GM23338 (cell line): ENCODE measurements around the gene GNG12. TPM values are rescaled to one million over a fixed set of nuclear protein-coding genes. Genes with fewer than 3 reads are reported as not detected.

Experiments
- ATAC-seq: fragments of 200-7000 bp; cut with Tn5 transposase; 3 replicates; pipeline ENCODE4 v1.9.1; 2020
- DNase-seq: peaks from one replicate; pipeline ENCODE4 v3.0.0-alpha.2; 2015; ENCODE audit warnings: low spot score
- H2AFZ ChIP-seq: fragments of 200-600 bp; sonication (generic); 2 replicates; pipeline ENCODE4 v1.8.0; 2016; ENCODE audit warnings: antibody characterized with exemption, mild to moderate bottlenecking, moderate library complexity
- H3F3A ChIP-seq: fragments of 200-600 bp; sonication (generic); replicated peaks from 2 replicates; pipeline ENCODE4 v1.8.0; 2017; ENCODE audit warnings: antibody characterized with exemption, mixed run types, low read depth
- H3K27ac ChIP-seq: fragments of 200-600 bp; sonication (generic); 2 replicates; pipeline ENCODE4 v1.6.1; 2016; ENCODE audit warnings: low read depth
- H3K27me3 ChIP-seq: fragments of 200-600 bp; sonication (generic); 2 replicates; pipeline ENCODE4 v1.8.0; 2016; ENCODE audit warnings: mild to moderate bottlenecking, mixed run types, moderate library complexity; ENCODE audit not compliant: insufficient read depth
- H3K36me3 ChIP-seq: fragments of 200-600 bp; sonication (generic); 2 replicates; pipeline ENCODE4 v1.8.0; 2016; ENCODE audit warnings: mild to moderate bottlenecking; ENCODE audit not compliant: insufficient read depth
- H3K4me1 ChIP-seq: fragments of 200-600 bp; sonication (generic); 2 replicates; pipeline ENCODE4 v1.8.0; 2016; ENCODE audit warnings: mild to moderate bottlenecking, moderate library complexity; ENCODE audit not compliant: insufficient read depth
- H3K4me2 ChIP-seq: fragments of 200-600 bp; sonication (generic); 2 replicates; pipeline ENCODE4 v1.7.1; 2017; ENCODE audit warnings: mixed run types
- H3K4me3 ChIP-seq: fragments of 200-600 bp; sonication (generic); 2 replicates; pipeline ENCODE4 v1.6.1; 2016; ENCODE audit warnings: mixed run types
- H3K79me2 ChIP-seq: fragments of 200-600 bp; sonication (generic); replicated peaks from 2 replicates; pipeline ENCODE4 v1.8.0; 2017; ENCODE audit warnings: mild to moderate bottlenecking; ENCODE audit not compliant: insufficient read depth
- H3K9me2 ChIP-seq: fragments of 200-600 bp; sonication (generic); 2 replicates; pipeline ENCODE4 v1.8.0; 2017; ENCODE audit not compliant: insufficient read depth
- H4K20me1 ChIP-seq: fragments of 200-600 bp; sonication (generic); replicated peaks from 2 replicates; pipeline ENCODE4 v1.8.0; 2017; ENCODE audit warnings: mild to moderate bottlenecking; ENCODE audit not compliant: insufficient read depth
- H3K27ac Mint-ChIP-seq: 2 replicates; pipeline ENCODE4 v1.8.0; 2020; ENCODE audit warnings: inconsistent platforms, mild to moderate bottlenecking, moderate library complexity, mixed read lengths
- H3K27me3 Mint-ChIP-seq: 3 replicates; pipeline ENCODE4 v1.8.0; 2022; ENCODE audit warnings: low read depth, mild to moderate bottlenecking, moderate library complexity, mixed read lengths, inconsistent platforms; ENCODE audit not compliant: insufficient read depth, poor library complexity
- H3K36me3 Mint-ChIP-seq: 3 replicates; pipeline ENCODE4 v1.8.0; 2021; ENCODE audit warnings: low read depth, mild to moderate bottlenecking, inconsistent platforms, moderate library complexity, mixed read lengths
- H3K4me1 Mint-ChIP-seq: 3 replicates; pipeline ENCODE4 v1.8.0; 2020; ENCODE audit warnings: mild to moderate bottlenecking, inconsistent platforms, mixed read lengths
- H3K4me3 Mint-ChIP-seq: 3 replicates; pipeline ENCODE4 v1.8.0; 2021; ENCODE audit warnings: moderate library complexity, mild to moderate bottlenecking, inconsistent platforms, mixed read lengths
- H3K9me3 Mint-ChIP-seq: 3 replicates; pipeline ENCODE4 v1.8.0; 2020; ENCODE audit warnings: moderate library complexity, mild to moderate bottlenecking, inconsistent platforms, mixed read lengths
- CREB1 ChIP-seq: fragments of 250-450 bp; sonication (Bioruptor Pico); IDR thresholded peaks from 2 replicates; pipeline ENCODE4 v1.5.0; 2020; ENCODE audit warnings: low read depth, mild to moderate bottlenecking, moderate library complexity
- CTCF ChIP-seq, 2 experiments: fragments of 200-600 bp in 1 of 2; sonication (generic) in 1 of 2; conservative IDR thresholded peaks; 2 replicates each; pipeline versions ENCODE4 v1.5.1 to v1.6.1; 2016 to 2017; ENCODE audit warnings: antibody characterized with exemption in 2 of 2, low read depth in 2 of 2, mild to moderate bottlenecking in 2 of 2, moderate library complexity in 1 of 2
- ETS1 ChIP-seq: IDR thresholded peaks from 2 replicates; pipeline ENCODE4 v1.6.1; 2016; ENCODE audit warnings: antibody characterized with exemption
- EZH2 ChIP-seq: fragments of 200-600 bp; sonication (generic); IDR thresholded peaks from one replicate; pipeline ENCODE4 v1.8.0; 2017; ENCODE audit warnings: antibody characterized with exemption, mild to moderate bottlenecking, low read depth; ENCODE audit not compliant: unreplicated experiment
- EZH2phosphoT487 ChIP-seq: fragments of 200-600 bp; sonication (generic); IDR thresholded peaks from one replicate; pipeline ENCODE4 v1.8.1; 2018; ENCODE audit warnings: antibody characterized with exemption; ENCODE audit not compliant: unreplicated experiment
- JUNB ChIP-seq: IDR thresholded peaks from one replicate; pipeline ENCODE4 v1.6.1; 2016; ENCODE audit warnings: antibody characterized with exemption; ENCODE audit not compliant: unreplicated experiment
- NANOG ChIP-seq: IDR thresholded peaks from 2 replicates; pipeline ENCODE4 v1.6.1; 2016; ENCODE audit warnings: antibody characterized with exemption, borderline replicate concordance
- POLR2AphosphoS5 ChIP-seq: IDR thresholded peaks from 2 replicates; pipeline ENCODE4 v1.6.1; 2016; ENCODE audit warnings: antibody characterized with exemption, low read depth
- REST ChIP-seq: IDR thresholded peaks from one replicate; pipeline ENCODE4 v1.6.1; 2018; ENCODE audit warnings: antibody characterized with exemption; ENCODE audit not compliant: unreplicated experiment
- STAT1 ChIP-seq: IDR thresholded peaks from one replicate; pipeline ENCODE4 v1.6.1; 2016; ENCODE audit warnings: antibody characterized with exemption; ENCODE audit not compliant: unreplicated experiment
- ZNF114 ChIP-seq: fragments of 250-450 bp; sonication (Bioruptor Pico); IDR thresholded peaks from 2 replicates; pipeline ENCODE4 v1.5.0; 2020; ENCODE audit warnings: mild to moderate bottlenecking, moderate library complexity
- ZNF331 ChIP-seq: fragments of 250-450 bp; sonication (Bioruptor Pico); IDR thresholded peaks from 2 replicates; pipeline ENCODE4 v1.5.0; 2020; ENCODE audit warnings: low read depth, mild to moderate bottlenecking, moderate library complexity
- ZNF462 ChIP-seq: fragments of 250-450 bp; sonication (Bioruptor Pico); IDR thresholded peaks from 2 replicates; pipeline ENCODE4 v1.5.0; 2020; ENCODE audit warnings: mild to moderate bottlenecking, moderate library complexity
- polyA plus RNA-seq: library from polyadenylated mRNA; unstranded; fragments of >200 nt; fragmentation: Nextera tagmentation; extraction: Ambion mirVana; gene quantifications from 2 replicates; pipeline ENCODE4 v1.2.1, GENCODE V29; 2016
- total RNA-seq: library from RNA; depleted of rRNA; stranded (reverse); fragments of >200 nt; shearing (Covaris generic); gene quantifications from 2 replicates; pipeline ENCODE4 v1.2.3, GENCODE V29; 2014

Gene GNG12
- total and polyA plus RNA-seq, 2 experiments from 2014 or later = 13.4 to 33.0 TPM

- H3K27ac Mint-ChIP-seq = no peak overlapping the region
- H3K4me3 Mint-ChIP-seq = no peak overlapping the region
- H3K27me3 Mint-ChIP-seq = no peaks in the 10 kb centered on the region
- no peak for DNase-seq
- Histone ChIP-seq H2AFZ (no peak overlapping the region), H4K20me1 (no peaks in the 10 kb centered on the region), H3K4me1 (no peaks in the 10 kb centered on the region), H3K27ac (no peak overlapping the region), H3K27me3 (no peaks in the 10 kb centered on the region), H3F3A (no peaks in the 10 kb centered on the region), H3K9me2 (no peaks in the 10 kb centered on the region; the same call in 1 of the 2 replicates), H3K4me2 (no peak overlapping the region), H3K36me3 (no peaks in the 10 kb centered on the region), H3K4me3 (no peak overlapping the region), H3K79me2 (no peaks in the 10 kb centered on the region)
- no peaks in the 10 kb centered on the region for H3K9me3 Mint-ChIP-seq
- no peak for ATAC-seq
- no peaks in the 10 kb centered on the region for H3K36me3 Mint-ChIP-seq
- TF ChIP-seq NANOG (no peak), CTCF (conservative IDR thresholded peaks at IDR 0.05; ENCODE audit: low read depth in 2 of 2) (no peak), REST (no peak), EZH2 (no peak), EZH2phosphoT487 (no peak), ZNF462 (CRISPR knock-in tag) (no peak), ZNF331 (CRISPR knock-in tag) (no peak), STAT1 (no peak), ZNF114 (CRISPR knock-in tag) (no peak), CREB1 (CRISPR knock-in tag) (no peak), POLR2AphosphoS5 (no peak), ETS1 (no peak), JUNB (no peak)
- peaks cover 7% of the 10 kb centered on the region for H3K4me1 Mint-ChIP-seq
These were observed 18.5 kb upstream of the GNG12 start for GRCh38 chr1:67851800-67852199.
